ENCODE data around the gene CBLN4. TPM values are rescaled to one million over a fixed set of nuclear protein-coding genes. Genes with fewer than 3 reads are reported as not detected.

The CBLN4 gene
- total and polyA plus RNA-seq, 9 of the 15 experiments (the other 6 are each of a cell fraction or from before 2014, with no cell fraction given), result not detected

DNA sequence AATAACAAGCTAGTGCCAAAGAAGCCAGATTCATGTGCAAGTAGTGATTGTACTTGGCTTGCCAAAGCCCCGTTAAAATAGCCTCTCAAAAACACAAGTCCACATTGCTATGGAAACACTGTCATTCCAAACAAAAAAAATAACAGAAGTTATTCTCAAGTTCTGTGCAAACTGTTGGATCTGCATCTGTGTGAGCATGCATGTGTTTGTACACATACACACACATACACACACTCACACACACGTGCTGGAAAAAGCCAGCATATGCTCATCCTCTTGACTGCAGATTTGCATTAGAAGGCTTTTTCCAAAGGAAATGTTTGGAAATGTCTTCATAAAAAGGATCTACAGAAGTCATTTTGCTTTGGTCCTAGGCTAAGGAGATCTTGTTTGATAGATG lies 13.4 kb upstream of the CBLN4 start:
- Histone ChIP-seq H3K27me3 (ENCODE audit: control insufficient read depth in 2 of 2, insufficient read depth in 2 of 2, low read length in 2 of 2) (no peaks in the 10 kb centered on the region), H3K4me1 (replicated peaks in 1 of 2; ENCODE audit: control insufficient read depth in 2 of 2, insufficient read depth in 2 of 2, low read length in 2 of 2) (no peaks in the 10 kb centered on the region), H3K9me1 (ENCODE audit: control insufficient read depth, insufficient read depth, low read length) (no peaks in the 10 kb centered on the region), H3K79me2 (ENCODE audit: control insufficient read depth, insufficient read depth, low read length) (no peaks in the 10 kb centered on the region), H3K27ac (ENCODE audit: extremely low read depth, low read depth, low read length) (no peak overlapping the region), H3K4me2 (ENCODE audit: insufficient read depth, low read length) (no peak overlapping the region), H2AFZ (ENCODE audit: low read depth, low read length) (no peak overlapping the region), H3K36me3 (ENCODE audit: control insufficient read depth, insufficient read depth, low read length) (no peaks in the 10 kb centered on the region), H3K9me3 (replicated peaks; ENCODE audit: control insufficient read depth, insufficient read depth, low read depth, low read length) (no peaks in the 10 kb centered on the region; the same call in 1 of the 2 replicates), H3K4me3 (no peak overlapping the region), H4K20me1 (replicated peaks; ENCODE audit: control insufficient read depth, insufficient read depth, low read length) (no peaks in the 10 kb centered on the region), H3K9ac (ENCODE audit: insufficient read depth in 1 of 2, low read depth in 2 of 2, low read length in 2 of 2) (no peak overlapping the region)
- ATAC-seq (no peak), FAIRE-seq (no peak), DNase-seq (ENCODE audit: extremely low read depth in 1 of 4, low spot score in 3 of 4) (no peak)
- ChIA-PET CTCF (ENCODE audit: low intra/inter-chr PET ratio) (no interaction called here), POLR2A (no interaction called here)
- WGBS (ENCODE audit: insufficient coverage, low coverage, missing lambda C conversion rate), result 0% methylated on average over 2 of the region's 2 CpGs
- BruUV-seq (replicated peaks), result no TSS peak
- in situ Hi-C loops (cut with MboI), result no loop called here
- intact Hi-C loops (cut with micrococcal nuclease), result no loop called here
- TF ChIP-seq ZNF143 (CRISPR knock-in tag; IDR thresholded peaks at IDR 0.05) (no peak), GABPB1 (CRISPR knock-in tag; IDR thresholded peaks at IDR 0.05) (no peak), POLR2AphosphoS5 (IDR thresholded peaks at IDR 0.05; ENCODE audit: control insufficient read depth, insufficient read depth, low read depth, low read length) (no peak), RERE (CRISPR knock-in tag; IDR thresholded peaks at IDR 0.05; ENCODE audit: borderline replicate concordance) (no peak), SMAD4 (CRISPR knock-in tag; conservative IDR thresholded peaks at IDR 0.05) (no peak), NFIX (CRISPR knock-in tag; IDR thresholded peaks at IDR 0.05; ENCODE audit: low read depth) (no peak), ZNF232 (CRISPR knock-in tag; IDR thresholded peaks at IDR 0.05) (no peak)

All from K562 (cell line).